Right lobe of liver (tissue), 6 donors: ENCODE measurements around the gene DDX10. TPM values are rescaled to one million over a fixed set of nuclear protein-coding genes. Genes with fewer than 3 reads are reported as not detected.

Experiments
- ATAC-seq, 4 donors: fragments of 200-7000 bp; cut with Tn5 transposase; one replicate each; pipeline ENCODE4 v1.9.1; 2020; ENCODE audit warnings: mild to moderate bottlenecking in 4 of 4, moderate library complexity in 4 of 4
- DNase-seq, 3 donors: peaks; one replicate each; pipeline ENCODE4 v3.0.0-alpha.2; 2020
- H3K27ac ChIP-seq, 3 donors: fragments of 200-600 bp; one replicate each; pipeline ENCODE4 v1.8.0; 2022
- H3K27me3 ChIP-seq, 2 donors: fragments of 200-600 bp; one replicate each; pipeline ENCODE4 v1.8.0; 2022
- H3K36me3 ChIP-seq, 4 donors: fragments of 200-600 bp; sonication (generic) in 1 of 4; one replicate each; pipeline versions ENCODE4 v1.5.1 to v1.8.0; 2017 to 2022; ENCODE audit warnings: control low read depth in 1 of 4
- H3K4me1 ChIP-seq, 4 donors: fragments of 200-600 bp; sonication (generic) in 1 of 4; one replicate each; pipeline versions ENCODE4 v1.5.1 to v1.8.0; 2017 to 2022; ENCODE audit warnings: control low read depth in 1 of 4
- H3K4me3 ChIP-seq, 3 donors: fragments of 200-600 bp; one replicate each; pipeline ENCODE4 v1.8.0; 2022
- H3K9me3 ChIP-seq, 4 donors: fragments of 200-600 bp; sonication (generic) in 1 of 4; one replicate each; pipeline versions ENCODE4 v1.5.1 to v1.8.0; 2017 to 2022; ENCODE audit warnings: control low read depth in 1 of 4
- POLR2A ChIP-seq: fragments of 450-650 bp; IDR thresholded peaks from one replicate; pipeline ENCODE4 v1.6.1; 2017; ENCODE audit warnings: antibody characterized with exemption, mild to moderate bottlenecking
- WGBS: methylation state at CpG from one replicate; pipeline ENCODE4 v1.1.6; 2018; ENCODE audit warnings: low coverage, low lambda C conversion rate; ENCODE audit not compliant: insufficient coverage; ENCODE audit errors: missing lambda C conversion rate; 5-methylcytosine and 5-hydroxymethylcytosine counted together
- intact Hi-C, 2 donors: fragments of 100-400 bp; cut with DNase I; formaldehyde crosslinking; loops; one replicate each; pipeline versions ENCODE4 v1.11.2 to v1.14.1; 2022
- total RNA-seq, 6 experiments: library from RNA; depleted of rRNA in 2 of 6; stranded (reverse); fragments of >200 nt in 2 of 6; fragmentation: NEBNext Ultra II Directional in 3 of 6; extraction: Animal tissue kit (Norgen Biotek cat#: 25700) in 3 of 6; gene quantifications; one replicate each; pipeline versions ENCODE4 v1.1.0 to v1.2.4, GENCODE V29; 2016 to 2023
- TF ChIP-seq, protein P1 (sequence below), 4 donors: fragments of 200-600 bp in 3 of 4; fragments of 450-650 bp in 1 of 4; IDR thresholded peaks; one replicate each; pipeline versions ENCODE4 v1.5.1 to v1.8.0; 2016 to 2022; ENCODE audit warnings: antibody characterized with exemption in 4 of 4, mild to moderate bottlenecking in 2 of 4
- donor health status: DM: no; HTN: yes; CAD: no.
- donor health status: DM: no; HTN: no; CAD: no.
- donor health status: DM: no; HTN: no; CAD: no.
- donor health status: DM: no; HTN: yes; CAD: no.
- donor health status: DM: no; HTN: yes; CAD: no.

DDX10 gene
- total RNA-seq, 6 experiments from 2014 or later, result 7.4 to 13.6 (median 11.3) TPM

DNA sequence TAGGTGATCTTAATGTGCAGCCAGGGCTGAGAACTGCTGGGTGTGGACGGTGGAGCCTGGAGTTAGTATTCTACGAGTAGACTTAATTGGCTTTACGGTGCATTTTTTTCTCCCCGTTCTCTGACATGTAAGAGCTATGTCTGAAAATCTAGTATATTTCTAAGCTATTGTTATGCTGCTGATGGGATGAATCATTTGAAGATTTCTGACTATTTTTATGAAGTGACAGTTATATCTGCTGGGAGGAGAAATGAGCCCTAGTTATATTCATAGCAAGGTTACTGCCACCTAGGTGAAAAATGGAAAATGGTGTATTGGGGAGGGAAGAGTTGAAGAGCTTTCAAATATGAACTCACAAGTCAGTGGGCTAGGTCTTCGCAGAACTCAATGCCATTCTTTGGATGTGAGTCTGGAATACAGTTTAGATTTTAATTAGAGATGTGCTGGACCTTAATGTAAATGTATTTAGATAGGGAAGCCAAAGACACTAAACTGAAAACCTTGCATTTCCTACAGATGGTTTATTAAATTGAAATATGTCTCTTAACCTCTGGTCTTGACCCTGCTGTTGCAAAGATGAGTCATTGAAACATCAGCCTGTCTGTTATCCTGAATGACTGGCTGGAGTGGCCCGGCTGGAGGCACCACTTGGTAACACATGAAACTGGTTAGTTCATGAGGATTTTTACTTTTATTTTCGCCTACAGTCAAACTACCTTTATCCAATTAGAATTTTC, 293.7 kb downstream of the DDX10 start:
- intact Hi-C loops, result no loop called here
- DNase-seq, result no peak
- ATAC-seq, result no peak
- no peaks in the 10 kb centered on the region for H3K4me1 ChIP-seq
- H3K27ac ChIP-seq, result no peak overlapping the region
- no peaks in the 10 kb centered on the region for H3K27me3 ChIP-seq
- 79% methylated on average over 7 of the region's 7 CpGs for WGBS
- H3K9me3 ChIP-seq, result no peaks in the 10 kb centered on the region
- H3K36me3 ChIP-seq, result no peaks in the 10 kb centered on the region
- no peak overlapping the region for H3K4me3 ChIP-seq
- TF ChIP-seq POLR2A, result no peak

DNA sequence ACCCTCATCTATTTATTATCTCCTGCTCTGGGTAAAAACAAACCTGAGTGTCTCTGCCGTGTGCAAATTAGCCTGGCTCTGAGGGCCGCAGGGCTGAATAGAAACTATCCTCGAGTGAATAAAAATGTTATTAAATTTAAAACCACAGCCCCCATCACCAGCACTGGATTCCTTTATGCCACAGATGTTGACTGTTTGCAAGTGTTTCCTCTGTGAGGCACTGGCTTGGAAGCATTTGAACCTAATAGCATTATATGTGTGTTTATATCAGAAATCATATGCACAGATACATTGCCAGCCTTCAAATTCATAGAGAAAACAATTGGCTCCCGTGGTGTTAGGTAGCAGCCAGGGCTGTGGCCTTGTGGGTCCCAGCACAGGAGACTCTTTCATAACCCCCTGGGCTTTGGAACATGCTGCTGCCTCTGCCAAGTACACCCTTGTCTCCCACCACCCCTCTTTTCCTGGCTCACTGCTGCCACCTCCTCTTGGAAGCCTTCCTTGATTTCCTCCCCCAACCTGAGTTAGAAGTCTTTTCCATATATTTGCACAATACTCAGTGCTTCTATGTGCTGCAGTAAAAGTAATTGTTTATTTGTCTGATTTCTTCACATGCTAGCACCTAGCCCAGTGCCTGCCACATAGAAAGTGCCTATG, 294.4 kb downstream of the DDX10 start:
- H3K4me1 ChIP-seq, result no peaks in the 10 kb centered on the region
- WGBS, result 50% methylated on average over 3 of the region's 4 CpGs

DNA sequence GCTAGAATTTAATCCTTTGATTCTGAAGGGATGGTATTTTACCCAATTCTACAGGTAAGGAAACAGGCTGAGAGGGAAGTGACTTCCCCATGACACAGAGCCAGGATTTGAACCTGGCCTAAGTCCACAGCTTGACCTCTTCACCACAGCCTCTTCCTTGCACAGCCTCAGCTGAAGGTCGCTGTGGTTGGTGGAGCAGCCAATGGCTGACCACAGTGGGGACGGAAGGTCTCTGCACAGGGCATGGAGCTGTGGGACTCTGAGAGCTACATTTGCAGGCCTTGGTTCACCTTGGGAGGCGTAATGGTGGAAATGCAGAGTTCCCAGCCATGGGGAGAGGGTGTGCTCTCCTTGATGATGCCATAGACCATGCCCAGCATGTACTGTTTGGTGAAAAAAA, 295.0 kb downstream of the DDX10 start:
- Histone ChIP-seq H3K27ac (no peak overlapping the region), H3K36me3 (no peaks in the 10 kb centered on the region), H3K27me3 (no peaks in the 10 kb centered on the region), H3K4me3 (no peak overlapping the region), H3K9me3 (no peaks in the 10 kb centered on the region), H3K4me1 (no peaks in the 10 kb centered on the region)
- intact Hi-C loops, result no loop called here
- WGBS, result 79% methylated on average over 2 of the region's 3 CpGs
- no peak for TF ChIP-seq POLR2A
- TF ChIP-seq, protein P1, sequence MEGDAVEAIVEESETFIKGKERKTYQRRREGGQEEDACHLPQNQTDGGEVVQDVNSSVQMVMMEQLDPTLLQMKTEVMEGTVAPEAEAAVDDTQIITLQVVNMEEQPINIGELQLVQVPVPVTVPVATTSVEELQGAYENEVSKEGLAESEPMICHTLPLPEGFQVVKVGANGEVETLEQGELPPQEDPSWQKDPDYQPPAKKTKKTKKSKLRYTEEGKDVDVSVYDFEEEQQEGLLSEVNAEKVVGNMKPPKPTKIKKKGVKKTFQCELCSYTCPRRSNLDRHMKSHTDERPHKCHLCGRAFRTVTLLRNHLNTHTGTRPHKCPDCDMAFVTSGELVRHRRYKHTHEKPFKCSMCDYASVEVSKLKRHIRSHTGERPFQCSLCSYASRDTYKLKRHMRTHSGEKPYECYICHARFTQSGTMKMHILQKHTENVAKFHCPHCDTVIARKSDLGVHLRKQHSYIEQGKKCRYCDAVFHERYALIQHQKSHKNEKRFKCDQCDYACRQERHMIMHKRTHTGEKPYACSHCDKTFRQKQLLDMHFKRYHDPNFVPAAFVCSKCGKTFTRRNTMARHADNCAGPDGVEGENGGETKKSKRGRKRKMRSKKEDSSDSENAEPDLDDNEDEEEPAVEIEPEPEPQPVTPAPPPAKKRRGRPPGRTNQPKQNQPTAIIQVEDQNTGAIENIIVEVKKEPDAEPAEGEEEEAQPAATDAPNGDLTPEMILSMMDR (IDR thresholded peaks at IDR 0.05), result no peak
- DNase-seq (no peak), ATAC-seq (no peak)

More for the DNA sequence above, 294.4 kb downstream of the DDX10 start:
- ATAC-seq (no peak), DNase-seq (no peak)
- intact Hi-C loops, result no loop called here
- Histone ChIP-seq H3K36me3 (no peaks in the 10 kb centered on the region), H3K27me3 (no peaks in the 10 kb centered on the region), H3K9me3 (no peaks in the 10 kb centered on the region), H3K4me3 (no peak overlapping the region), H3K27ac (no peak overlapping the region)
- TF ChIP-seq, protein P1 (IDR thresholded peaks at IDR 0.05), result no peak
- TF ChIP-seq POLR2A, result no peak

DNA sequence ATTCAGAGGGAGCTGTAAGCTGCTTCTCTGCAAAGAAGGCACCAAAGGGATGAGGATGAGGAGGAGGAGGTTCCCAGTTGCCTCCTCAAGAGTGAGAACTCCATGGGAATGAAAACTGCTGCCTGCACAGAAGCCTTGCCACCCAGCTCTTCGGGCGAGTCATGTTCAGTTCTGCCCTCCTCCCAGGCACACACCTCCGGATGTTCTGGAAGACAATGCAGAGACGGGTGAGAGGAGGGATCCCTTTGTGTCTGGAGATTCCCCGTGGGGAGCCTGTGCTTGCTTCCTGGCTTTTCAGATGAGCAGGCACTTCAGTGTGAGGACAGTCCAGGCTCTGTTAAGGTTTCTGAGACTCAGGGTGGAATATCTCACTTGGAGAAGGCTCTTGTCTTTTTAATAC, 295.6 kb downstream of the DDX10 start:
- Histone ChIP-seq H3K4me3 (no peak overlapping the region), H3K36me3 (no peaks in the 10 kb centered on the region), H3K27me3 (no peaks in the 10 kb centered on the region), H3K9me3 (no peaks in the 10 kb centered on the region), H3K4me1 (no peaks in the 10 kb centered on the region), H3K27ac (no peak overlapping the region)
- 40% methylated on average over 2 of the region's 5 CpGs for WGBS
- intact Hi-C loops, result no loop called here
- TF ChIP-seq, protein P1 (IDR thresholded peaks at IDR 0.05), result no peak
- TF ChIP-seq POLR2A, result no peak
- DNase-seq (no peak), ATAC-seq (no peak)

DNA sequence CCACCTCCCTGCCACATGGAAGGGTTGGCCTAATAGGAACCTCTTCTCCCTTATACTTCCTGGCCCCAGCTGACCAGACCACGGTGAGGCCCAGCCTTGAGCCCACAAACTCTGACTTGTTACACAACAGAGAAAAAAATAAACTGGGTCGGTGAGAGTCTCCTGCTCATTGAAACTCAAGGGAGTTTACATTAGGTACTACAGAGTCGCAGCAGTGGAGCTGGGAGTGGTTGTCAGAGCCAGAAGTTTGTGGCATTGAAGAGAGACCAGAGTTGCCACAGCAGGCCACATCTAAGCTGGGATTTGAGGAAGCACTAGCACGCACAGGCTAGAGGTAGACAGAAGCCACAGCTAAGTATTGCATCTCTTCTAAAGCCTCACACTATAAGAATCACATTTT, 296.2 kb downstream of the DDX10 start:
- Histone ChIP-seq H3K4me3 (no peak overlapping the region), H3K36me3 (no peaks in the 10 kb centered on the region), H3K27me3 (no peaks in the 10 kb centered on the region), H3K9me3 (no peaks in the 10 kb centered on the region), H3K27ac (no peak overlapping the region), H3K4me1 (no peaks in the 10 kb centered on the region)
- intact Hi-C loops, result no loop called here
- TF ChIP-seq, protein P1 (IDR thresholded peaks at IDR 0.05), result no peak
- no peak for TF ChIP-seq POLR2A
- DNase-seq (no peak), ATAC-seq (no peak)
- 27% methylated on average over 4 of the region's 4 CpGs for WGBS
